Astrocyte (in vitro differentiated cells and primary cell): ENCODE results near the gene ZCCHC3. TPM values are rescaled to one million over a fixed set of nuclear protein-coding genes. Genes with fewer than 3 reads are reported as not detected.

ENCODE experiments used
- DNase-seq: peaks from one replicate; pipeline ENCODE4 v3.0.0-alpha.2; 2010; ENCODE audit warnings: low read depth
- FAIRE-seq: peaks from 2 replicates; lab custom pipeline; 2011; peaks lifted over from hg19 to GRCh38; lab: Jason Lieb, UNC
- H2AFZ ChIP-seq: 2 replicates; pipeline ENCODE4 v1.6.0; 2012; ENCODE audit warnings: low read depth, low read length, inconsistent platforms
- H3K27ac ChIP-seq: 2 replicates; pipeline ENCODE4 v1.5.1; 2011; ENCODE audit warnings: low read depth, low read length, inconsistent platforms
- H3K27me3 ChIP-seq: 2 replicates; pipeline ENCODE4 v1.6.0; 2011; ENCODE audit warnings: low read length, inconsistent platforms; ENCODE audit not compliant: insufficient read depth
- H3K36me3 ChIP-seq: 2 replicates; pipeline ENCODE4 v1.5.1; 2011; ENCODE audit warnings: low read length, inconsistent platforms; ENCODE audit not compliant: insufficient read depth
- H3K4me1 ChIP-seq: 2 replicates; pipeline ENCODE4 v1.5.1; 2011; ENCODE audit warnings: low read length, inconsistent platforms; ENCODE audit not compliant: insufficient read depth
- H3K4me2 ChIP-seq: 2 replicates; pipeline ENCODE4 v1.6.0; 2012; ENCODE audit warnings: low read length, inconsistent platforms
- H3K4me3 ChIP-seq: 2 replicates; pipeline ENCODE4 v1.5.1; 2011; ENCODE audit warnings: low read depth, mild to moderate bottlenecking, low read length, inconsistent platforms; ENCODE audit not compliant: insufficient read depth
- H3K79me2 ChIP-seq: 2 replicates; pipeline ENCODE4 v1.6.0; 2012; ENCODE audit warnings: mild to moderate bottlenecking, low read length, inconsistent platforms; ENCODE audit not compliant: insufficient read depth
- H3K9ac ChIP-seq: 2 replicates; pipeline ENCODE4 v1.6.0; 2012; ENCODE audit warnings: mild to moderate bottlenecking, low read length, inconsistent platforms
- H3K9me3 ChIP-seq: 2 replicates; pipeline ENCODE4 v1.5.1; 2012; ENCODE audit warnings: low read depth, mild to moderate bottlenecking, low read length, inconsistent platforms; ENCODE audit not compliant: insufficient read depth
- H4K20me1 ChIP-seq: 2 replicates; pipeline ENCODE4 v1.6.0; 2012; ENCODE audit warnings: low read length, inconsistent platforms; ENCODE audit not compliant: insufficient read depth
- H3K27ac Mint-ChIP-seq: one replicate; pipeline ENCODE4 v1.8.0; 2021; ENCODE audit warnings: mild to moderate bottlenecking, mixed read lengths; ENCODE audit not compliant: unreplicated experiment
- H3K27me3 Mint-ChIP-seq: one replicate; pipeline ENCODE4 v1.8.0; 2021; ENCODE audit warnings: low read depth, mixed read lengths; ENCODE audit not compliant: unreplicated experiment
- H3K36me3 Mint-ChIP-seq: one replicate; pipeline ENCODE4 v1.8.0; 2021; ENCODE audit warnings: low read depth, mixed read lengths; ENCODE audit not compliant: unreplicated experiment
- H3K4me1 Mint-ChIP-seq: one replicate; pipeline ENCODE4 v1.8.0; 2021; ENCODE audit warnings: low read depth, mixed read lengths; ENCODE audit not compliant: unreplicated experiment
- H3K4me3 Mint-ChIP-seq: one replicate; pipeline ENCODE4 v1.8.0; 2021; ENCODE audit warnings: mild to moderate bottlenecking, moderate library complexity, mixed read lengths; ENCODE audit not compliant: unreplicated experiment
- H3K9me3 Mint-ChIP-seq: one replicate; pipeline ENCODE4 v1.8.0; 2021; ENCODE audit warnings: mild to moderate bottlenecking, mixed read lengths; ENCODE audit not compliant: unreplicated experiment
- EZH2 ChIP-seq: IDR thresholded peaks from 2 replicates; pipeline ENCODE4 v1.6.1; 2012; ENCODE audit warnings: mild to moderate bottlenecking, low read length, inconsistent platforms; ENCODE audit not compliant: insufficient read depth
- total RNA-seq: library from RNA; stranded (reverse); gene quantifications from 2 replicates; pipeline ENCODE4 v1.2.1, GENCODE V29; 2021
- TF ChIP-seq, protein P1 (sequence below): IDR thresholded peaks from 2 replicates; pipeline ENCODE4 v1.5.1; 2011; ENCODE audit warnings: low read depth, mild to moderate bottlenecking, inconsistent platforms, low read length, moderate library complexity; ENCODE audit not compliant: insufficient read depth

ZCCHC3 gene
- total RNA-seq, 1 donor from 2014 or later = 18.6 TPM

DNA sequence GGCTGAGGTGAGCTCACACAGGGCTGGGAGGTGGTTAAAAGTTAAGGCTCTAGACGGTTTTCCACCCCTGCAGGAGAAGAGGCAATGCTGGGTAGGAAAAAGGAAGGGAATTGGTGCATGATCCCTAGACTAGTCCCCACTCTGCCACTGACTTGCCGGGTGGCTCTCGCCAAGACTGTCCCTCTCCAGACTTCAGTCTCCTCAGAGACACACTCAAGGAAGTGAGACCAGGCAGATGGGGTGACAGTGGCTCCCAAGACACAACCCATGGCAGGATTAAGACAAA lies 19.9 kb upstream of the ZCCHC3 start:
- Histone ChIP-seq H3K4me3 (no peak overlapping the region), H3K4me2 (no peak overlapping the region), H3K9me3 (no peaks in the 10 kb centered on the region), H3K36me3 (no peaks in the 10 kb centered on the region), H3K27ac (no peak overlapping the region), H3K79me2 (no peaks in the 10 kb centered on the region), H3K27me3 (no peaks in the 10 kb centered on the region), H2AFZ (no peak overlapping the region), H4K20me1 (no peaks in the 10 kb centered on the region), H3K4me1 (no peaks in the 10 kb centered on the region), H3K9ac (no peak overlapping the region)
- DNase-seq = no peak
- TF ChIP-seq EZH2 = no peak
- TF ChIP-seq, protein P1, sequence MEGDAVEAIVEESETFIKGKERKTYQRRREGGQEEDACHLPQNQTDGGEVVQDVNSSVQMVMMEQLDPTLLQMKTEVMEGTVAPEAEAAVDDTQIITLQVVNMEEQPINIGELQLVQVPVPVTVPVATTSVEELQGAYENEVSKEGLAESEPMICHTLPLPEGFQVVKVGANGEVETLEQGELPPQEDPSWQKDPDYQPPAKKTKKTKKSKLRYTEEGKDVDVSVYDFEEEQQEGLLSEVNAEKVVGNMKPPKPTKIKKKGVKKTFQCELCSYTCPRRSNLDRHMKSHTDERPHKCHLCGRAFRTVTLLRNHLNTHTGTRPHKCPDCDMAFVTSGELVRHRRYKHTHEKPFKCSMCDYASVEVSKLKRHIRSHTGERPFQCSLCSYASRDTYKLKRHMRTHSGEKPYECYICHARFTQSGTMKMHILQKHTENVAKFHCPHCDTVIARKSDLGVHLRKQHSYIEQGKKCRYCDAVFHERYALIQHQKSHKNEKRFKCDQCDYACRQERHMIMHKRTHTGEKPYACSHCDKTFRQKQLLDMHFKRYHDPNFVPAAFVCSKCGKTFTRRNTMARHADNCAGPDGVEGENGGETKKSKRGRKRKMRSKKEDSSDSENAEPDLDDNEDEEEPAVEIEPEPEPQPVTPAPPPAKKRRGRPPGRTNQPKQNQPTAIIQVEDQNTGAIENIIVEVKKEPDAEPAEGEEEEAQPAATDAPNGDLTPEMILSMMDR = no peak
- H3K27ac Mint-ChIP-seq = no peak overlapping the region
- peaks cover 2% of the 10 kb centered on the region for H3K27me3 Mint-ChIP-seq
- no peaks in the 10 kb centered on the region for H3K4me1 Mint-ChIP-seq
- no peak for FAIRE-seq
- peaks cover 35% of the 10 kb centered on the region for H3K36me3 Mint-ChIP-seq
- no peak overlapping the region for H3K4me3 Mint-ChIP-seq
- peaks cover 5% of the 10 kb centered on the region for H3K9me3 Mint-ChIP-seq

DNA sequence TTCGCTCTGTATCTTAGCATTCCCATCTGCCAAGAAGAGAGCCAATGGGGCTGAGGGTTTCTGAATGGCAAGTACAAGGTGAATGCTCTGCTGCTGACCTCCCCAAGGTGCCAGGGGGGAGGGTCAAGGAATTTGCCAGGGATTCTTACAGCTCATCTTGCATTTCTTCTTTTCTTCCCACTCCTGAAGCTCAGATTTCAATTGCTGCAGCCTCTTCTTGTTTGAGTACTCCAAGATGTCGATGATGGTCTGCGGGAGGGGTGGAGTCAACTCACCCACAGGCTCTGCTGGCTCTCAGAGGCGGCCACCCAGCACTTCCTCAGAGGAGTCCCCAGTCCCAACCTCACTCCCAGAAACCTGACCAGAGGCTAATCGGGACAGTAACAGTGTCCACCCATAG lies 19.2 kb upstream of the ZCCHC3 start:
- no peaks in the 10 kb centered on the region for H3K27me3 ChIP-seq
- H3K9ac ChIP-seq = no peak overlapping the region
- peaks cover 2% of the 10 kb centered on the region for H3K27me3 Mint-ChIP-seq
- no peak overlapping the region for H3K27ac ChIP-seq
- no peaks in the 10 kb centered on the region for H4K20me1 ChIP-seq
- no peak overlapping the region for H3K27ac Mint-ChIP-seq
- H3K4me2 ChIP-seq = no peak overlapping the region
- TF ChIP-seq, protein P1 = no peak
- no peak for TF ChIP-seq EZH2
- FAIRE-seq = no peak
- no peak overlapping the region for H2AFZ ChIP-seq
- no peak overlapping the region for H3K4me3 Mint-ChIP-seq
- no peaks in the 10 kb centered on the region for H3K79me2 ChIP-seq
- no peaks in the 10 kb centered on the region for H3K9me3 ChIP-seq
- H3K4me1 Mint-ChIP-seq = no peaks in the 10 kb centered on the region
- no peak for DNase-seq
- H3K36me3 Mint-ChIP-seq = peaks cover 34% of the 10 kb centered on the region
- peaks cover 5% of the 10 kb centered on the region for H3K9me3 Mint-ChIP-seq
- no peak overlapping the region for H3K4me3 ChIP-seq
- H3K36me3 ChIP-seq = no peaks in the 10 kb centered on the region
- H3K4me1 ChIP-seq = no peaks in the 10 kb centered on the region

DNA sequence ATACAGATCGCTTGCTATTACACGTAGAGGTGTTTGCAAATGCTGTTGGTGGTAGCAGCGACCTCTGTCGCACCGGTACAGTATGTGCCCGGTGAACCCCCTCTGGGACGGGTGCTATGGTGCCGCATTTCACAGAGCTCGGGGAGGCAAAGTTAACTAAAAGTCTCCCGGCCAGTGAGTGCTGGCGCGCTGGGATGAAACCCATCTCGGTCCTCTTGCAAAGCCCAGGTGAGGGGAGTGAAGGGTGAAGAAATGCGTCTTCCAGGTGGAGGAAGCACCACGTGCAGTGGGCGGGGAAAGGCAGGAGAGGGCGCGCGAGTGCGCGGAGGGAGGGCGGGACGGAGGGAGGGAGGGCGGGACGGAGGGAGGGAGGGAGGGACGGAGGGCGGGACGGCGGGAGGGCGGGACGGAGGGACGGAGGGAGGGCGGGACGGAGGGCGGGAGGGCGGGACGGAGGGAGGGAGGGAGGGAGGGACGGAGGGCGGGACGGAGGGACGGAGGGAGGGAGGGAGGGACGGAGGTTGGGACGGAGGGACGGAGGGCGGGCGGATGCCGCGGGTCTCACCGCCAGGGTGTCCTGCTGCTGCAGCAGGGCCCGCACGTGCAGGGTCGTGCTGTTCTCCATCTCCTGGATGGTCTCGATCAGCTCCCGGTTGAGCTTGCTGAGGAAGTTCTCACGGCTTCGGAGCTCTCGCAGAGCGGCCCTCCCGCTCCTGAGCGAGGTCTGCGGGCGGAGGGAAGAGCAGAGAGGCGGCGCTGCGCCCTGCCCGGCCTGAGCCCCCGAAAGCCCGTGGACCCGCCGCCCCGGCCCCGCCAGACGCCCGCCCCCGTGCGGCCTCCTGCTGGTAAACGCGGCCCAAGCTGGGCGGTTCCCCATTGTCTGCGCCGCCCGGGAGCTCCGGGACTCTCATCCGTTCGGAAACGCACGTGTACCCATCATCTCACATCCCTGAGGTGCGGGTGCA lies 18.5 kb upstream of the ZCCHC3 start:
- FAIRE-seq (no peak), DNase-seq (no peak)
- Histone ChIP-seq H3K79me2 (no peaks in the 10 kb centered on the region), H3K4me2 (peak overlapping the region; percentile 39), H3K9me3 (no peaks in the 10 kb centered on the region), H3K4me3 (no peak overlapping the region), H3K27me3 (no peaks in the 10 kb centered on the region), H3K36me3 (no peaks in the 10 kb centered on the region), H2AFZ (no peak overlapping the region), H3K27ac (no peak overlapping the region), H3K4me1 (no peaks in the 10 kb centered on the region), H3K9ac (no peak overlapping the region), H4K20me1 (no peaks in the 10 kb centered on the region)
- peaks cover 2% of the 10 kb centered on the region for H3K27me3 Mint-ChIP-seq
- H3K4me3 Mint-ChIP-seq = no peak overlapping the region
- peaks cover 5% of the 10 kb centered on the region for H3K9me3 Mint-ChIP-seq
- H3K27ac Mint-ChIP-seq = no peak overlapping the region
- no peaks in the 10 kb centered on the region for H3K4me1 Mint-ChIP-seq
- TF ChIP-seq, protein P1 = no peak
- TF ChIP-seq EZH2 = no peak
- H3K36me3 Mint-ChIP-seq = peaks cover 31% of the 10 kb centered on the region
